GM19240 (cell line): ENCODE measurements around the gene MDK.

Experiments used
- DNase-seq: peaks from one replicate; pipeline ENCODE4 v3.0.0; 2011; ENCODE audit warnings: low spot score; ENCODE audit not compliant: insufficient read length

MDK gene

GRCh38 chr11:46382646-46383403 lies 1.4 kb downstream of the MDK start:
- DNase-seq, result no peak

- no peak for DNase-seq
Measured at GRCh38 chr11:46383404-46383758, 1.9 kb downstream of the MDK start.

- DNase-seq, result no peak
Measured at GRCh38 chr11:46383974-46384701, 2.7 kb downstream of the MDK start.

GRCh38 chr11:46385169-46386004 lies 3.9 kb downstream of the MDK start:
- no peak for DNase-seq

- DNase-seq, result no peak
Measured at GRCh38 chr11:46386005-46386578, 4.6 kb downstream of the MDK start.

- DNase-seq, result no peak
Measured at GRCh38 chr11:46386674-46387073, 5.2 kb downstream of the MDK start.

- no peak for DNase-seq
Measured at GRCh38 chr11:46387456-46387855, 6.0 kb downstream of the MDK start.

- no peak for DNase-seq
Measured at GRCh38 chr11:46387919-46388618, 6.6 kb downstream of the MDK start.

GRCh38 chr11:46388619-46389449 lies 7.4 kb downstream of the MDK start:
- DNase-seq, result no peak

GRCh38 chr11:46389450-46390330 lies 8.2 kb downstream of the MDK start:
- peak; percentile 86 for DNase-seq

- DNase-seq, result no peak
Measured at GRCh38 chr11:46390331-46391171, 9.1 kb downstream of the MDK start.

GRCh38 chr11:46391186-46391577 lies 9.7 kb downstream of the MDK start:
- DNase-seq, result no peak

GRCh38 chr11:46391578-46392420 lies 10.3 kb downstream of the MDK start, which contains the start of gene CHRM4:
TSS of gene CHRM4 (minus strand) at chr11:46391776. CDS start at chr11:46386557, 5,219 bp downstream.
- DNase-seq, result no peak

- DNase-seq, result peak; percentile 97
Measured at GRCh38 chr11:46392421-46393230, 11.2 kb downstream of the MDK start.

GRCh38 chr11:46393231-46393616 lies 11.8 kb downstream of the MDK start:
- no peak for DNase-seq

GRCh38 chr11:46393759-46394158 lies 12.3 kb downstream of the MDK start:
- DNase-seq, result no peak
